GM12875 (cell line): ENCODE results near the gene GALNT9.

Experiments
- H3K4me3 ChIP-seq: one replicate; pipeline ENCODE4 v1.5.1; 2011; ENCODE audit warnings: low read depth, low read length, control low read depth
- CTCF ChIP-seq: IDR thresholded peaks from 2 replicates; pipeline ENCODE4 v1.5.1; 2011; ENCODE audit warnings: low read depth, mild to moderate bottlenecking, control low read depth, inconsistent platforms, low read length, moderate library complexity, borderline replicate concordance; ENCODE audit not compliant: insufficient read depth

GALNT9 gene

GRCh38 chr12:132287391-132288238, 41.8 kb downstream of the GALNT9 start:
- no peak for TF ChIP-seq CTCF
- no peak overlapping the region for H3K4me3 ChIP-seq

DNA sequence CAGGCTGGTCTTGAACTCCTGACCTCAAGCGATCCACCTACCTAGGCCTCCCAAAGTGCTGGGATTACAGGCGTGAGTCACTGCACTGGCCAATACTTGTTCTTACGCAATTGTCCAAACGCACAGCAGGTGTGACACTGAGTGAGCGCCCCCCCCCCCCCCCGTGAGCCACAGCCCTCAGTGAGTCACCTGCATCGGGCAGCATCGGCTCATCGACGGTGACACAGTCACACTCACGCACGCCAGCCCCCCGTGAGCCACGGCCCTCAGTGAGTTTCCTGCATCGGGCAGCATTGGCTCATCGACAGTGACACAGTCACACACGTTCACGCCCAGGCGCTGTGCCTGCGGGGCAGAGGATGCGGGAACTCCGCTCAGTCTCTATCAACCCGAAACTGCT, 42.5 kb downstream of the GALNT9 start:
- no peak for TF ChIP-seq CTCF
- H3K4me3 ChIP-seq: no peak overlapping the region

DNA sequence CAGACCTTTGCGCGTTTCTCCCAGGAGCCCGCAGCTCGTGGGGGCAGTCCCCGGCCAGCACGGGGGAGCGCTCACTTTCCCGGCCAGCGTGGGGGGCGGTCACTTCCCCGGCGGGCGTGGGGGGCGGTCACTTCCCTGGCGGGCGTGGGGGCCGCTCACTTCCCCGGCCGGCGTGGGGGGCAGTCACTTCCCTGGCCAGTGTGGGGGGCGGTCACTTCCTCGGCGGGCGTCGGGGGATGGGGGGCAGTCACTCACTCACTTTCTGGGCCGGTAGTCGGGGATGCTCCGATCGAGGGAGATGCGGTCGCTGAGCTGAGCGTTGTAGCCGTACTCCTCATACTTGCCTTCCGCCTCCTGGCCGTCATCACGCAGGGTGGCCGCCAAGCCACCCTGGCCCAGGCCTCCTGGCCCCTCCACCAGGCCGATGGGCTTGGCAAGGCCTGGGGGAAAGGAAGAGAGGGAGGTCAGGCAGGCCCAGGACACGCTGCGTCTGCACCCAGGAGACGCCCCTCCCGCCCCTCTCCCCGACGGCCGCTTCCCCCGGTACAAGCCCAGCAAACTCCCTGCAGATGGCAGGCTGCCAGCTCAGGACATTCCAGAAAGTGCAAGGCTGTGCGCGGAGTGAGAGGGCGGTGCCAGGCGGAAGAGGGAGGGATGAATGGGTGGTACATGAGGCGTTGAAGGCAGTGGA, 43.3 kb downstream of the GALNT9 start:
- TF ChIP-seq CTCF: no peak
- H3K4me3 ChIP-seq: no peak overlapping the region

DNA sequence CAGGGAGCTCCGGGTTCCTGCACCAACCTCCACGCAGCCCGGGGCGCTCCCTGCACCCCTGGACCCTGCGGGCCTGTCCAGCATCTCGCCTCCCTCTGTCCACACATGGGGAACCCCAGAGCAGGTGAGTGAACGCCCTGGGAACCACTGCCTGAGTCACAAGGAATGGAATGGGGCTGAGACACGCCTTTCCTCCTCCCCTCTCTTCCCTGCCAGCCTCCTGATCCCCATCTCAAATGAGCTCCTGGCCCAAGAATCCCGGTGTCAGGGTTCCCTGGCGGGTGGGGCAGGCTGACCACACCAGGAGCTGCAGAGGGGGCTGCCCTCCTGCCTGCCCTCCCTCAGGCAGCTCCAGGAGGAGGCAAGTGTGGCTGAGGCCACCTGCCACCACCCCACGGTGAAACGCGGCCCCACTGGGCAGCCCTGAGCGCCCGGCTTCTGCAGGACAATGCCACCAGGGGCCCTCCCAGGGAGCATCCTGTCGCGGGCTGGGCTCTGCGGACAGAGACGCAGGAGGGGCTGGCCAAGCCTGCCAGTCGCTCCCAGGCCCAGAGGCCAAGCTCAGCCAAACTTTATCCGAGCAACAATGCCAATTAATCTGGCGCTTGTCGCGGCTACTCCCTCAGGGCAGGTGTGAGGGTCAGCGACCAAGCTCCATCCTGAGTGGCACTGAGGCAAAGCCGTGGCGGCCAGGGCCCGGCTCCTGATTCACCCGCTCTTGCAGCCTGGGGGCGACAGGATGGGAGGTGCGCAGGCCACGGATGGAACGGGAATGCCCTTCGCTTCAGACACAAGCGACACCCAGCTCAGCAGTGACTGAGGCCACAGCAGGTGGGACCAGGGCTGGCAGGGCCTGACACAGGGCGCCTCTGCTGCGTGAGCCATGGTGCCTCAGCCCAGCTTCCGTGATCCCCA, 44.3 kb downstream of the GALNT9 start:
- no peak for TF ChIP-seq CTCF
- no peak overlapping the region for H3K4me3 ChIP-seq

- TF ChIP-seq CTCF: no peak
- no peak overlapping the region for H3K4me3 ChIP-seq
Measured at GRCh38 chr12:132284071-132284826, 45.1 kb downstream of the GALNT9 start.

DNA sequence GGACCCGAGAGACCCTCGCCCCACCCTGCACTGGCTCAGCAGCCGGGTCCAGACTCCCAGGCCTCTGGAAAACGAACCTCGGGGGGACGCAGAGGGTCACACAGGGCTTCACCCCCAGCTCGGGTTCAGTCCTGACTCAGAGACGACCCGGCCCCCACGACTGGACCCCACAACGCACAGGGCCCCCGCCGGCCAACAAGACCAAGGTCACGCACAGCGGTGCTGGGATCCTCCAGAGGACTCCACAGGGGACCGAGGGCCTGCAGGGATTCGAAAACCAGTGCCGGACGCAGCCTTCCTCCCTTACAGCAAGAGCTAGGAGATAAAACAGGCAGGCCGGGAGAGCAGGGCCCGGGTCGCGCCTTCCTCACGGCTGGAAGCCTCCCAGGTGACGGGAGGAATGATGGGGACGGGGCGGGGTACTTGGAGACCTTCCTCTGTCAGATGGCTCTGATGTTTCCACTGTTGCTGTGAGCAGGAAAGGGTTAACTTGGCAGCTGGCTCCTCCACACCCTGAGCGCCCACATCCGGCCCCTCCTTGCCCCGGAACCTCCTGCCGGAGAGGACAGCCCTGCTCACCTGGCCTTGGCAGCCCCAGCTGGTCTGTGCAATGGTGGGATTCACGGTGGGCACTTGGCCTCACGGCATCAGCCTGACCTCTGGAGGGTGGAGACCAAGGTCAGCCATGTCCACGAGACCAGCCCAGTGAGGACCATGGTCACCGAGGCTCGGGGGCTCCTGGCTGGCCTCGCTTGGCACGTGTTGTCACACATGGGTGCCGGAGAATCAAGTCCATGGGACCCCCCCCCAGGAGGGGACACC, 46.2 kb downstream of the GALNT9 start:
- TF ChIP-seq CTCF: no peak
- no peak overlapping the region for H3K4me3 ChIP-seq
